Measurements from ENCODE around the gene TSTD1. TPM values are rescaled to one million over a fixed set of nuclear protein-coding genes. Genes with fewer than 3 reads are reported as not detected.

TSTD1 gene, protein sequence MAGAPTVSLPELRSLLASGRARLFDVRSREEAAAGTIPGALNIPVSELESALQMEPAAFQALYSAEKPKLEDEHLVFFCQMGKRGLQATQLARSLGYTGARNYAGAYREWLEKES
- 0.15 to 0.48 TPM (median 0.26 TPM) in 3 of 5 replicates, not detected in the others for total RNA-seq (2022; extraction: Qiagen RNA extraction)

DNA sequence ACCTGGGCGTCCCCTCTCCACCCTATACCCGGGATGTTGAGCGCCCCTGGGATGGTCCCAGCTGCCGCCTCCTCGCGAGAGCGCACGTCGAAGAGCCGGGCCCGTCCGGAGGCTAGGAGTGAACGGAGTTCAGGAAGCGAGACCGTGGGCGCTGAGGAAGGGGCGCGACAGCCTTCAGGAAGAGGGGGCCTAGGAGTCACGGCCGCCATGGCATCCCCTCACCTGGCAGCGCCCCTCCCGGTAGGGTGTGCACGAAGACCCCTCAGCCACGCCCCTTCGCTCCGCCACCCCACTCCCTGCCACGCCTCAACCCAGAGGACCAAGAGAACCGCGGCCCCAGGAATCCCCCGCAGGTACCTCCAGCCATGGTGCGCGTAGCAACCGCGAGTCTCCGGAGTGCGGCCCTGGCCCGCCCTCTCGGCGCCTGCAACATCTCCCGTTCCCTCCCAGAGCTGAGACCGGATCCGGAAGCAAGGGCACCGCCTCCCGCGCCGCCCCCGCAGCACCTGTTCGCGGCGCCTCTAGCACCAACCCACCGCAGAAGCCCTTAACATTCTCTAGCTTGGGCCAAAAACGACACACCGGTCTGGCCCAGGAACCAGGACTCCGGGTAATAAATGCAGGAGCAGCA, at the start of gene TSTD1:
Gene TSTD1, minus strand, starts transcription at position 442 of the 631 bp plus-strand sequence. Its CDS starts 75 bp downstream, at position 367.

DNA sequence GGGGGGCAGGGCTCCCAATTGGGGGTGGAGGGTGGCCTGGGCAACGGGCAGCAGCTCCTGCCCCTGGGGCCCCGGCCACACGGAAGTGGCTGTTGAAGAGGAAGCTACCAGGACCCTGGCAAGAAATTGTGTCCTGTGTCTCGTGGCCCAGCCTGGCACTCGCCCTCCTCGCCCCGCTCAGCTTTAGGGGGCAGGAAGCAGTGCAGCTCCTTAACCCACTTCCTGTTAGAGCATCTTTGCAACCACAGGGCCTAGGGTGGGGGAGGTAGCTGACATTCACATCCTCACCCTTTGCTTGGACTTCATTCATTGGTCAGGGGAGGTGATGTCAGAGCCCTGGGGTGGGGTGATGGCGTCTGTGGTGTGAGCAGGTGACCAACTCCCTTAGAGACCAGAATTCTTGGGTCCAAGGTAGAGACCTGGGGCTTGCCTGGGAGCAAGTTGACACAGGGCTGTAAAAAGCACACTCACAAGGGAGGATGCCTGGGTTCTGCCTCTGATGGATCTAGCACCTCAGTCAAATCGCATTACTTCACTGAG, 31.0 kb upstream of the TSTD1 start, which contains the start of gene ARHGAP30:
Gene ARHGAP30, minus strand, starts transcription at position 161 of the 540 bp plus-strand sequence. CDS start 267 bp downstream, outside the sequence.

DNA sequence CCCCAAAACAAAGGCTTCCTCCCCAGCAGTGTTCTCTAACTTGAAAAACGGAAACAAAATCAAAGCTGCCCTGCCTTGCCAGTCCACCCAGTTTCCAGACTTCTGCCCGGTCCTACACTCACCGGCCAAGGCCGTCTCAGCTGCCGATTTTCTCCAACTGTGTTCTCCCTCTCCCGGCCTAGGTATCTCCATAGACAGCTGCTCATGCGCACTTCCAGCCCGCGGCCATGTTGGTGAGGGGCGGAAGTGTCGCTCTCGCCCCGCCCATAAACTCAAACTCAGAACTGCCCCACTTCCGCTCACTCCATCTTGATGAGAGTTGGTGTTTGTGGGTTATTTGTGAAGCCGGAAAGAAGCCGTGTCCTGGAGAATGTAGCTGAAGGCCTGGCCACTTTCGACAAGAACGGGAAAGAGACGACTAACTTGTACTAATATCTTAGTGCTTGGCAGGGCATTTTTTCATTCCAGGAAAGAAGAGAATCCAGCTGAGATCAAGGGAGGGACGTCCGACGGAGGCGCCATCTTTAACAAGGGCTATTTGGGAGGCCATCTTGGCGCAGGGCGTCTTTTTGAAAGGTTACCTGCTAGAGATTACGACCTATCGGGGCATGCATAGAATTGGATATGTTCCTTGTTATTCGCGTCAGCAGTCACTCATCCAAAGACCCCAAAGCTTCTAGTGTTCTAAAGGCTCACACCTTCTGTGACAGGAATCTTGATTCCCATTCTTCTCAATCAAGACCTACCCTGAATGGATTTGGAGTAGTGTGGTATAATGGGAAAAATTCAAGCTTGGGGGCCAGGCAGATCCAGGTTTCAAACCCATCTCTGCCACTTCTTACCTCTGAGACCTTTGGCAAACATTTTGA, 7.2 kb upstream of the TSTD1 start, which contains the start of gene USF1:
Gene USF1, minus strand, starts transcription at position 242 of the 869 bp plus-strand sequence. CDS start 2,702 bp downstream, outside the sequence.

DNA sequence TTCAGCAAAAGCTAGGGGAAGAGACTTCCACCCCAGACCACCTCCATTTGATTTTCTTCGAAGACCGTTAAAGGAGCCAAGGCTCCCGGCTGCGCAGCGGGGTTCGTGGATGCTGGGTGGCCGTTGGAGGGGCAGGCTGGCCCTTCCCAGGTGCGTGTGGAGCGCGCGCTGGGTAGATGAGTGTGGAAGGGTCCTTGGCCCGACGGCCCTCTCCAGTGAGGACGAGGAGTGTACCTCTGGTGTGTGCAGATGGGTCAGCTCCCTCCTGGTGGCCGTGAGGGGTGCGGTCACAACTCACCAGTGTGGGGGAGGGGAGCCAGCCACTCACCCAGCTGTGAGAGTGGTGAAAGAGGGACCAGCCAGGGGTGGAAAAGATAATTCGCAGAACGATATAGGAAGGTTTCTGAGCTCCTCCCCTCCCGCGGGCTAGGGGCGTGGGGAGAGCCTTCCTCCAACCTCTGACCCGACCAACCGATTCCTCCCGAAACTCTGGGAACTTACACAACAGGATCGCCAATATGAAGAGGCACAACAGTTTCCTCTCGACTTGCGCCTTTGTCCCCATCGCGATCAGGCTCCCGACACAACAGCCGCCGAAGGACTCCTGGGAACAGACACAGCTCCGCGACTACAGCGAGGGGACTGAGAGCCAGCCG, 18.1 kb downstream of the TSTD1 start, which contains the start of gene F11R:
Gene F11R, minus strand, starts transcription at position 644 of the 656 bp plus-strand sequence. Its CDS starts 79 bp downstream, at position 565.

Other genes starting within 250 kb of the TSTD1 start
- gene LY9, start 242.8 kb downstream of the TSTD1 start, total RNA-seq (2022; extraction: Qiagen RNA extraction), result 0.12 to 0.23 TPM (median 0.15 TPM) in 5 replicates
- not detected in 5 replicates for gene CD244, start 176.1 kb downstream of the TSTD1 start, total RNA-seq (2022; extraction: Qiagen RNA extraction)
- not detected in 5 replicates for gene ITLN1, start 153.8 kb downstream of the TSTD1 start, total RNA-seq (2022; extraction: Qiagen RNA extraction)
- gene ITLN2, start 84.2 kb downstream of the TSTD1 start, total RNA-seq (2022; extraction: Qiagen RNA extraction), result 0.64 to 0.98 TPM (median 0.83 TPM) in 5 replicates
- 48.2 to 73.2 TPM (median 62.9 TPM) in 5 replicates for gene F11R, start 17.8 kb downstream of the TSTD1 start, total RNA-seq (2022; extraction: Qiagen RNA extraction)
- gene USF1, start 7.0 kb upstream of the TSTD1 start, total RNA-seq (2022; extraction: Qiagen RNA extraction), result 42.5 to 51.3 TPM (median 49.0 TPM) in 5 replicates
- 0.07 to 0.09 TPM (median 0.07 TPM) in 5 replicates for gene ARHGAP30, start 30.9 kb upstream of the TSTD1 start, total RNA-seq (2022; extraction: Qiagen RNA extraction)
- gene NECTIN4, start 50.6 kb upstream of the TSTD1 start, total RNA-seq (2022; extraction: Qiagen RNA extraction), result 1.6 to 1.9 TPM (median 1.8 TPM) in 5 replicates
- 1.8 to 2.1 TPM (median 1.8 TPM) in 5 replicates for gene KLHDC9, start 59.4 kb upstream of the TSTD1 start, total RNA-seq (2022; extraction: Qiagen RNA extraction)
- 98.5 to 110 TPM (median 106 TPM) in 5 replicates for gene PFDN2, start 79.1 kb upstream of the TSTD1 start, total RNA-seq (2022; extraction: Qiagen RNA extraction)
- gene NIT1, start 79.1 kb upstream of the TSTD1 start, total RNA-seq (2022; extraction: Qiagen RNA extraction), result 25.8 to 32.2 TPM (median 31.0 TPM) in 5 replicates
- gene DEDD, start 93.7 kb upstream of the TSTD1 start, total RNA-seq (2022; extraction: Qiagen RNA extraction), result 30.9 to 35.3 TPM (median 31.4 TPM) in 5 replicates
- gene UFC1, start 115.0 kb upstream of the TSTD1 start, total RNA-seq (2022; extraction: Qiagen RNA extraction), result 87.5 to 144 TPM (median 90.2 TPM) in 5 replicates
- 15.8 to 24.1 TPM (median 22.5 TPM) in 5 replicates for gene USP21, start 120.5 kb upstream of the TSTD1 start, total RNA-seq (2022; extraction: Qiagen RNA extraction)
- gene PPOX, start 127.5 kb upstream of the TSTD1 start, total RNA-seq (2022; extraction: Qiagen RNA extraction), result 12.2 to 15.7 TPM (median 15.2 TPM) in 5 replicates
- 20.3 to 25.7 TPM (median 24.3 TPM) in 5 replicates for gene B4GALT3, start 138.5 kb upstream of the TSTD1 start, total RNA-seq (2022; extraction: Qiagen RNA extraction)
- 0.01 to 0.02 TPM (median 0.01 TPM) in 4 of 5 replicates, not detected in the other for gene ADAMTS4, start 160.1 kb upstream of the TSTD1 start, total RNA-seq (2022; extraction: Qiagen RNA extraction)
- gene NDUFS2, start 163.4 kb upstream of the TSTD1 start, total RNA-seq (2022; extraction: Qiagen RNA extraction), result 78.6 to 115 TPM (median 82.0 TPM) in 5 replicates
- gene FCER1G, start 176.3 kb upstream of the TSTD1 start, total RNA-seq (2022; extraction: Qiagen RNA extraction), result 0.17 to 0.33 TPM in 2 of 5 replicates, not detected in the others
- 0.95 to 1.9 TPM in 2 of 5 replicates, not detected in the others for gene APOA2, start 184.7 kb upstream of the TSTD1 start, total RNA-seq (2022; extraction: Qiagen RNA extraction)
- gene TOMM40L, start 187.1 kb upstream of the TSTD1 start, total RNA-seq (2022; extraction: Qiagen RNA extraction), result 10.6 to 12.5 TPM (median 12.2 TPM) in 5 replicates
- 0.07 TPM in 1 of 5 replicates, not detected in the others for gene NR1I3, start 199.2 kb upstream of the TSTD1 start, total RNA-seq (2022; extraction: Qiagen RNA extraction)
- 0.06 to 0.15 TPM (median 0.07 TPM) in 5 replicates for gene PCP4L1, start 219.8 kb upstream of the TSTD1 start, total RNA-seq (2022; extraction: Qiagen RNA extraction)